GM15510 (cell line): Measurements from ENCODE around the gene ESAM.

Experiments used
- POLR2A ChIP-seq: IDR thresholded peaks from 3 replicates; pipeline ENCODE4 v1.6.1; 2011; ENCODE audit warnings: borderline replicate concordance; ENCODE audit not compliant: insufficient read length; ENCODE audit errors: extremely low read depth

The ESAM gene

DNA sequence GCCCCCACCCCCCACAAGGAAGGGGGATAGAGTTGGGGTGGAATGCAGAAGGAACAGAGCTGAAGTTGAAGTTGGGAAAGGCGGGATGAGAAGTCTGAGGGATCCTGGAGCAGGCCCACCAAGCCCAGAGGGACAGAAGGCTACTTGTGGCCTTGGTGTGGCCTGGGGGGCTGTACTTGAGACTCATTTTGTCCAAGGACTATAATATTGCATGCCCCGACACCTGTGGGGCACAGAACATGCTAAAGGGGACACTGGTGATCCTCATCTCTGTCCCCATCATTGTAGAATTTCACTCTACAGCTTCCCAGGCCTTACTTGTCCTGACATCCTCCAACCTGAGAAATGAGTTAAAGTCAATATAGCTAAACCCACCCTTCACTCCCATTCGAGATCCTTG, 1.3 kb downstream of the ESAM start:
- no peak for TF ChIP-seq POLR2A

DNA sequence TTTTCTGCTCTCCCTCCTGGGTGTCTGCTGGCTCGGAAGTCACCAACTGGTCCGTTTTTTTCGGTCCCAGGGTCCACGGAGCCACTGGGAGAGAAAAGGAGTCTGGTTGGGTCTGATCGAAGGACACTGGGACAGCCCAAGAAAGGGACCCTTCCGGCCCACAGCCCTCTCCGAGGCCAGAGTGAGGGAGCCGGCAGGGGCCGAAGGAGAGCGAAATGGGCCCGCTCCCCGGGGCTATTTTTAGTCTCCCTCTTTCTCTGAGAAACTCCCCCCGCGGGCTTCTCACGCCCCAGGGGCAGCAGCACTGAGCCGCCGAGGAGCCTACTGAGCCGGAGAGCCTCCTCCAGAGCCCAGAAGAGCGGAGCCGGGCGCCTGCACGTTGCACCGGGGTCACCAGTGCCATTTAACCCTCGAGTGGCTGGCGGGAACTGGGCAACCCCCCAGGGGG, 1.9 kb downstream of the ESAM start:
- TF ChIP-seq POLR2A: peak; percentile 26

DNA sequence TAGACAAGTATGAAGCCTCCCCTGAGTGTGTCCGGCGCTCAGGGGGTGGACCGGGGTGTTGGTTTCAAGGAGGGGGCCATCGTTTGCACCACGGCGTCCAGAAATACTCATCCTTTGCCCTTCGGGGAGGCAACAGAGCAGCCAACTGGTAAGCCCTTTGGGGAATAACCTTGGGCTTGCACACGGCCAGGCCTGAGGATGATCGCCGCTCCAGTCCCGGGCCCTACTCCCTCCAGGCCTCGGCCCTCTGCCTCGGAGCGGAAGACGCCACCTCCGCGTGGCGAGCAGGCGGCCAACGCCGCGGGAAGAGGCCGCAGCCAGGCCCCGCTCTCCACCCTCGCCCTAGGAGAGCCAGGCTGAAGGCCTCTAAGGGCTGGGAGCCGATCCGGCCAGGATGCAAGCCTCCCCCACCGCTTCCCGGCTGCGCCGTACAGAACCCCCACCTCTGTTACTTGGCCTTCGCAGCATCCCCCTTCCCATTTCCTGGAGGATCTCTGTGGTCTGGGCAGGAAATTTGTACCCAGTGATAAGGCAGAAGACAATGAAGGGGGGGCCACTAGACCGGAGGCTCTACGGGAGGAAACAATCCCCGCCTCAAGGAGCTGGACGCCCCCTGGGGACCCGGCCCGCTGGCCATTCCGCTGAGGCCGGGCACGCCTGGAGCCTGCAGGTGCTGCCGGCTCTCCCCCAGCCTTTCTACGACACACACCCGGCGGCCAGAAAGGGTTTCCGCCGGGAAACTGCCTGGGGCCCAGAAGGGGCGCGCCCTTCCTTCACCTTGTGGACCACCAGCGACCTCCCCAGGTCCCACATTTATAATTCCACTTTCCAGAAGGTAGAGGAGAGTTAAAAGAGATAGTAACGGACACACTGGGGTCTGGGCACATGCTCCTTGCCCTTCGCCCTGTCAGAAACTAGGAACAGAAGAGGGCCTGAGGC, 2.6 kb downstream of the ESAM start:
- no peak for TF ChIP-seq POLR2A

DNA sequence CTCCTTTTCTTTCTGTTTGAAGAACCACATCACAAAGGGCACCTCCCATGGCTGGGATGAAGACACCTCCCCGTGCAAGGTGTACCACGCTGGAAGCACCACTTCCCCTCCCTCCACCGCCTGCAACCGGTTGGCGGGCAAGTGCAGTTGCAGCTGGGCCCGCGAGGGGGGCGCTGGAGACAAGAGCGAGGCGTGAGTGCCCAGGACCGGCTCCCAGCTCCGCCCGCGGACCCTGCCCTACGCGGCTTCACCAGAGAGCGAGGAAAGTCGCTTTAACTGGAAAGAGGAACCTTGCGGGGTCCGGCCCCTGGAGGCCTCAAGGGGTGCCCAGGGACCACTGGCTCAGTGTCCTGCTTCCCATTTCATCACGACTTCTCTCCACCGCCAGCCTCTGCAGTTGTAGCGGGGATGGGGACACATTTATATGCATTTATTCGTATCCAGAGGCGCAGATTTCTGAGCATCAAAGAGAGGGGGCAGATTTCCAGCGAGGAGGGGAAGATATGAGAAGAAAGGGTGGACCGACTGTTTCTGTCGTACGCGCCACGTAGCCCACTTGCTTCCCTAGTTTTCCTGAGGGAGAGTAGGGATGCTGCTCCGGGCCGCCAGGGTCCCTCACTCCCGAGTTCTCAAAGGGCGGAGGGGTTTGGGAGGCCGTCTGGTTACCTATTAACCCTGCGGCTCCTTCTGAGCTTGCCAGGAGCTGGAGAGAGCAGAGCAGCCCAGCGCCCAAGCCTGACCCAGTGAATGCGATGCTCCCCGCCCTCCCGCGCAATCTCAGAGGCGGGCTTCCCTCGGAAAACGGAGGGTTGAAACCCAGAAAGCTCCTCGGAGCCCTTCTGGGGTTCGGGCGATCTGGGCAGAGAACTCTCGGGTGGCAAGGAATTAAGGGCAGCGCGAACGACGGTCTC, 3.5 kb downstream of the ESAM start:
- no peak for TF ChIP-seq POLR2A

DNA sequence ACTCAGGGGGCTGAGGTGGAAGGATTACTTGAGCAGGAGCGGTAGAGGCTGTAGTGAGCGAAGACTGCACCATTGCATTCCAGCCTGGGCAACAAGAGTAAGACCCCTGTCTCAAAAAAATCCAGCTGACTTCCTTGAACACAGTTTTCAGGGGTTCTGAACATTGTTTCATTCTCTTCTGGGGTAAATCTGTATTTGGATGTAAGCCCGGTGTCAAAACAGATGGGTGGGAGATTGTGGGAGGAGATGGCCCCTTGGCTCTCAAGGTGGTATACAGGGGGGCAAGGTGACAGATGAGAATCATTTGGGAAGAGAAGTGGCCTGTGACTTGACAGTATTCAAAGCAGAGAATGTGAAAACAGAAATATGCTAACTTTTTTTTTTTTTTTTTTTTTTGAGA, 4.8 kb downstream of the ESAM start:
- no peak for TF ChIP-seq POLR2A

DNA sequence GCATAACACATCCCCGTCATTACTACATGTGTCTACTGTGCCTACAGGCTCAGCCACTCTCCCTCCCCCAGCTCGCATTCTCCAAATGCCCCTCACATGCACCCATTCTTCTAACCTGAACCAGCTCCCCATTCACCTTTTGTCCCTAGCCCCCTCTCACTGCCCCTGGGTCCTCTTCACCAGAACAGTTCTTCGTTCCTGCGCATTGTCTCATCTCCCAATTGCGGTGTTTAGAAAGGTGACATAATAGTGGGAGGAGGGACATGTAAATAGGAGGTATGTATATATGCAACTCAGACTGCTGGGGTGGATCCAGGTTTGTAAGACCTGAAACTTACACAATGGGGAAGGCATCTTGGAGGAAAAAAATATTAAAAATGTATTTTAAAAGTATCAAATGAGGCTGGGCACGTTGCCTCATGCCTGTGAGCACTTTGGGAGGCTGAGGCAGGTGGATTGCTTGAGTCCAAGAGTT, 5.3 kb downstream of the ESAM start:
- no peak for TF ChIP-seq POLR2A

DNA sequence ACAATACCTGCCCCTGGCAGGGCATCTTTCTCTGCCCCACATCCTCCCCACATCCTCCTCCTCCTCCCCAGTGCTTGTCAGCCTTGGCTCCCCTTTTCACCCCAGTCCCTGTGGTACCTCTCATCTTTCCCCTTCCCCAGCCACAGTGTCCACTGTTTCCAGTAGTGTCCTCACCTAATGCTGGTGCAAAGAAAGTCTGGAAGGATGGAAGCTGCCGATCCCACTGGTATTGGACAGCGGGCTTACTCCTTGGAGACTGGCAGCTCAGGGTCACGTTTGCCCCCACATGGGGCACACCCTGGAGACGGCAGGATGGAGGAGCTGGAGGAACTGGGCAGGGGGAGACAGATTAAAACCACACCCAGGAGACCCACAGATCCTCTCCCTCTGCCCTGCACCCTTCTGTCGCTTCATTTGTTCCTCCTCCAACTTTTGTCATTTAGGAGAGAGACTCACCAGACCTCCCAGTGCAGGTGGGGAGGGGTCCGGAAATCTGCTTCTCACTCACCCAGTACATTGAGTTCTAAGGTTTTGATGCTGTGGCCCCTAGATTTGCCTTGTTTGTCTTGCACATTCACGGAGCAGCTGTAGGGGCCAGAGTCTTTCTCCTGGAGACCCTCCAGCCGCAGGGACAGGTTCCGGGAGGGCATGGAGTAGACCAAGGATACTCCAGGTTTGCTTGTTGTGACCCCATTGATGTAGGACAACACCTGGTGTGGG, 5.9 kb downstream of the ESAM start:
- no peak for TF ChIP-seq POLR2A

DNA sequence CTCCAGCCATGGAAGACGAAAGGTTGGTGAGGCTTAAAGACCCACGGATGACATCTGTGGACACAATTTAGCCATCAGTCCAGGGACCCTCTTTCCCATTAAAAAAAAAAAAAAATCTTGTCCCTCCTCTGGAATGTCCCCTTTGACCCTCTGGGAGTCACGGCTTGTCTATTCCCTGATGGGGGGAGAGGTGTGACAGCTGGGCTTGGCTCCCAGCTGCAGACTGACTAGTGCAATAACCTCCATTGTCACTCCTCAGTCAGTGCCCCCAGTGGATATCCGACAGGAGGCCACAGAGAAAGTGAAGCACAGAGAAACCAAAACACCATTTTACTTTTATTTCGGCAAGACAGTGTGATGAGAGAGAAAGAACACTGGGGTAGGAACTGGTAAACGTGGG, 7.4 kb downstream of the ESAM start:
- TF ChIP-seq POLR2A: no peak

DNA sequence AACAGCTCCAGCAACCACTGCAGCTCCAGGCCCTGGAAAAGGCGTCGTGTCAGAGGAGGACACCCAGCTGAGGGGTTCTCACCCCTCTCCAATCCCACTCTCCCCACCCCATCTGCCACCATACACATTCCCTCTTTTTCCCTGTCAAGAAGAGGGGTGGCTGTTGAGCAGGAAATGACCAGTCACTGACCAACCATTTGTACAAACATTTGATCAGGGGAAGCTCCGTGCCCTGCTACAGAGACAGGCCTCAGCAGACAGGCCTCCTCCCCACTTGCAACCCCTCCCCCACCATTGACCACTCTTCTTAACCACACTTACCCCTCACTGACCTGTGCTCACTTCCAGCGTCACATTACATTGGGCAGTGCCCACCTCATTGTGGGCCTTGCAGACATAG, 7.8 kb downstream of the ESAM start:
- TF ChIP-seq POLR2A: no peak

DNA sequence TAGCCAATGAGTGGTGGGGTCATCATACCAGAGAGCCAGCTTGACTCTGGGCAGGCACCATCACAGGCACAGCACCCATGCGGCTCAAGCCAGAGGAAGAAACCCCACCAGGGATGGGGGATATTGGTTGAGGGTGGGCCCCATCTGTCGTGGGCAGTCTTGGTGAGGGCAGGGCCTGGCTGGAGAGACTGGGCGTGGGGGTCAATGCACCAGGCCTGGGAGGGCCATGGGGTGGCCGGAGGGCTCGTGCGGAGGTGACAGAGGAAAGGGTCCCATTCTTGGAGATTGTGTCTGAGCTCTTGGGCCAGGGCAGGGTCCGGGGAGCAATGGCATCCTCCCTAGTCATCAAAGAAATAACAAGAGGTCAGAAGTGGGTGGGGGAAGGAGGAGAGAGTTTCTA, 8.5 kb downstream of the ESAM start:
- no peak for TF ChIP-seq POLR2A

DNA sequence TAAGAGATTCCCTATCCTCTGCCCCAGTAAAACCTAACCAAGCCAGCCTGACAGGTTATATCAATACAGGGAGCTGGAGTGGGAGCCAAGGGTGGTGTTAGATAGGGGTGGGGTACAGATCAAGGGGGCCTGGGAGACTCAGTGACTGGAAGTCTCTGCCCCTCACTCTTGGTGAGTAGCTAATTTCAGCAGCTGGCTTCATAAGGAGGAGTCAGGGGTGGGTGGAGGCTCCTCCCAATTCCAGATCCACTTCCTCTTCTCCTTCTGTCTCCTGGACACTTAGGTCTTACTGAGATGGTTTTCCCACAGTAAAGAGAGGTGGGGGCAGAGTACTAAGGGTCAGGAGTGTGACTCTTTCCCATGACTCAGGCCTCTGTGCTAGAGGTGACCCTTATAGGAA, 8.9 kb downstream of the ESAM start:
- no peak for TF ChIP-seq POLR2A

DNA sequence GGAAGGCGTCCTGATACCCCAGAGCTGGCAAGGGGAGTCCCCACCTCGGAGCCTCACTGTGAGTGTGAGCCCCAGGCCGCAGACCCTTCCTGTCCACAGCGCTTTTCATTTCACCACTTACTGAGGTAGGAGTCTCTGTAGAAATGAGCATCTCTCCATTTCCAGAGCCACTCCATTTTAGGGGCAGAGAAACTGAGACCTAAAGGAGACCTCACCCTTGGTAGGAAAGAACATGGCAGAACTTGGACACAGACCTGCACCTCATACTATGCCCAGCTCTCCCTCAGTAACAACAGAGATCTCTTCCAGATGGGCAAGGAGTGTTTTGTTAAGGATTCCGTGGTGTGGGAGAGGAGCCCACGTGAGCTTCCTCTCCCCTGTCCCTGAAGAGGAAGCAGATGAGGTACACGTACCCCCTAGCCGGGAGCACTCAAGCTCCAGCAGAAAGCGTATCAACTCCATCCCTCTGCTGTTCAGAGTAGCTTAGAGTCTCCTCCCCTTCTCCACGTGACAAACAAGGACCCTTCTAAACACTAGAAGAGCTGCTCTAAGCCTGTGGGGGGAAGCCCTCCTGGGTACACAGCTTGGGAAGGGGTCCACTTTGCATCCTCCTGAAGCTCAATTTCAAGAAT, 9.5 kb downstream of the ESAM start:
- TF ChIP-seq POLR2A: no peak

DNA sequence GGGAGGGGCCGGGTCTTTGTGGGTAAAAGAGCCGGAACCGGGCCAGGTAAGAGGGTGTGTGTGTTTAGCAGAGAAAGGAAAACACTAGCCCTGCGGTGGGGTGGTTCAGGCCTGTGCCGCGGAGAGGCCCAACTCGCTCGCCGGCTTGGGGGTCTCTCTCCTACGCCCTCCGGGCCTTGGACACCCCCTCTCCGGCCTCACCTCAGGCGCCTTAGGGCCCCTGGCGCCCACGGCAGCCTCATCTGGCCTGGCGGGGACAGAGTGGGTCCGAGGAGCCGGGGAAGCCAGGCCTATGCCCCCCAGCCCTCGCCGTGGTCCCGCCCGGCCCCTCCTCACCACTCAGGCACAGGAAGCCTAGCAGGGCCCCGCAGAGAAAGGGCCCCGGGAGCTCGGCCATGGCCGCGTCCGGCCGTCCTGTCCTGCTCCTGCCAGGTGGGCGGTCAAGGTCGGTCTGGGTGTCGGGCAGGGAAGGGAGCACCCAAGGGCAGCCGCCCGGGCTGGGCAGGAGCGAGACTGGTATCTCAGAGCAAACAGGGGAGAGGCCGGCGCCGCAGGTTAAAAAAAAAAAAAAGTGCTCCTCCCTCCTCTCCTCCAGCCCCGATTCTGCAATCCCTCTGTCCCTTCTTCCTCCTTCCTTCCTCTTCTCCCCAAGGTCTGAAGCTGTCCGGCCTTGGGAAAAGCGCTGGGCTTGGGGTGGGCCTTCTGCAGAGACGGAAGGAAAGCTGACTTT, 10.2 kb downstream of the ESAM start, which contains the start of gene VSIG2:
Gene VSIG2 (minus strand): TSS at position 515 of the 730 bp plus-strand sequence. CDS start 118 bp downstream, at position 397.
- TF ChIP-seq POLR2A: no peak

DNA sequence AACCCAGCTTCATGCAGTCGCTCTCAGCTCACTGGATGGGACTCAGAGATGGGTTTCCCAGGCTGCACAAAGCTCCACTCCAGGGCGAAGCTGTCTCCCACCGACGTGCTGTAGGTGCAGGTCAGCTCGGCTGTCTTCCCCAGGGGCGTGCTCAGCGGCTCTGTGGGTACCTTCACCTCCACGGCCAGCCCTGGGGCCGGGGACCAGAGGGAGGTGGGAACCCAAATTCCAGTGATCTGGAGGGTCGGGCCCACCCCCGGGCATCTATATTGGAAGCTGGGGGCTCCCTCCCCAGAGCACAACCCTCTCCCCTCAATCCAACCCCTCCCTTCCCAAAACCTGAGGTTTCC, 10.7 kb downstream of the ESAM start:
- no peak for TF ChIP-seq POLR2A

DNA sequence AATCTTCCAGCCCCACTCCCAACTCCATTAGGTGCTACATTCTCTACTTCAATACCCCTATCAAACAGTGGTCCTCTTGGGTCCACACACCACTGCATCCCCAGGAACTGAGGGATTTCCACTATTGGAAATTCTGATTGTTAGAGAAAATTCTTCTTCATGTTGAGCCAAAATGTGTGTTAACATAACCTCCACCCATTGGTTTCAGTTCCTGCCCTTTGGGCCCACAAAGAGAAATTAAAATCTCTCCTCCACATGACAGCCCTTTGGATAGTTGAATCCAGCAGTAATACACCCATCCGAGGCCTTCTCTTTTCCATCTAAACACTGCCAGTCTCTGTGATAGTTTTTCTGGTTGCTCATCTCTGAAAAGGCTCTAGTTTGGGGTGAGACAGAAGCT, 12.2 kb downstream of the ESAM start:
- TF ChIP-seq POLR2A: no peak
